ENCODE results near the gene AREG.

Gene AREG

GRCh38 chr4:74466242-74466641, 21.3 kb downstream of the AREG start:
- no peak for FAIRE-seq

GRCh38 chr4:74471264-74471663, 26.3 kb downstream of the AREG start:
- no peak for FAIRE-seq

- FAIRE-seq: no peak
Observed at GRCh38 chr4:74473155-74473811, 28.3 kb downstream of the AREG start.

- no peak for FAIRE-seq
Observed at GRCh38 chr4:74474345-74475090, 29.6 kb downstream of the AREG start.

GRCh38 chr4:74475091-74475800, 30.3 kb downstream of the AREG start:
- FAIRE-seq: no peak

GRCh38 chr4:74475946-74476345, 31.0 kb downstream of the AREG start:
- no peak for FAIRE-seq

GRCh38 chr4:74479009-74479408, 34.1 kb downstream of the AREG start:
- FAIRE-seq: no peak

GRCh38 chr4:74480267-74480666, 35.3 kb downstream of the AREG start:
- FAIRE-seq: no peak

- no peak for FAIRE-seq
Observed at GRCh38 chr4:74481891-74482609, 37.1 kb downstream of the AREG start.

- no peak for FAIRE-seq
Observed at GRCh38 chr4:74483226-74483911, 38.4 kb downstream of the AREG start.

- no peak for FAIRE-seq
Observed at GRCh38 chr4:74486905-74487304, 42.0 kb downstream of the AREG start.

- FAIRE-seq: no peak
Observed at GRCh38 chr4:74487771-74488170, 42.8 kb downstream of the AREG start.

GRCh38 chr4:74490736-74491135, 45.8 kb downstream of the AREG start:
- FAIRE-seq: no peak

GRCh38 chr4:74499986-74500781, 55.2 kb downstream of the AREG start:
- no peak for FAIRE-seq

GRCh38 chr4:74501579-74501978, 56.6 kb downstream of the AREG start:
- no peak for FAIRE-seq

- FAIRE-seq: no peak
Observed at GRCh38 chr4:74503580-74503979, 58.6 kb downstream of the AREG start.

GRCh38 chr4:74504212-74504611, 59.3 kb downstream of the AREG start:
- FAIRE-seq: no peak
